Stimulated activated naive CD8-positive, alpha-beta T cell treated with anti-CD3 and anti-CD28 coated beads, Interleukin-15, Interleukin-2, amounts not matched to agents 100 U/mL and 50 U/mL, for 24 hours (primary cell): ENCODE measurements around the gene CCDC27.
"Not testable (repeated sequence)": the region's sequence is repeated elsewhere in the genome, so short reads cannot be mapped to it uniquely, and the experiment has no call there.

Experiments
- ATAC-seq: fragments of 150-1000 bp; cut with Tn5 transposase; one replicate; pipeline ENCODE4 v1.10.0; 2021
- DNase-seq: peaks from one replicate; pipeline ENCODE4 v3.0.0; 2021

The CCDC27 gene

GRCh38 chr1:3796215-3797061 is 44.2 kb downstream of the CCDC27 start, which contains the start of gene LRRC47:
Gene LRRC47, minus strand, starts transcription at chr1:3796498. Its CDS starts 22 bp downstream, at chr1:3796476.
- ATAC-seq, result peak; percentile 100

GRCh38 chr1:3799976-3800685 is 47.9 kb downstream of the CCDC27 start:
- DNase-seq (no peak), ATAC-seq (no peak)

More at GRCh38 chr1:3796215-3797061, 44.2 kb downstream of the CCDC27 start, which contains the start of gene LRRC47:
- peak; percentile 94 for DNase-seq

- DNase-seq, ATAC-seq: not testable (repeated sequence)
Measured at GRCh38 chr1:3800795-3801194, 48.5 kb downstream of the CCDC27 start.

- no peak for ATAC-seq
- no peak for DNase-seq
Measured at GRCh38 chr1:3803905-3804626, 51.8 kb downstream of the CCDC27 start.

GRCh38 chr1:3804627-3804944 is 52.3 kb downstream of the CCDC27 start:
- not testable (repeated sequence) for ATAC-seq, DNase-seq

- no peak for DNase-seq
- no peak for ATAC-seq
Measured at GRCh38 chr1:3805038-3805437, 52.8 kb downstream of the CCDC27 start.

- no peak for DNase-seq
- ATAC-seq, result no peak
Measured at GRCh38 chr1:3807769-3808168, 55.5 kb downstream of the CCDC27 start.

GRCh38 chr1:3809680-3810079 is 57.4 kb downstream of the CCDC27 start:
- ATAC-seq (no peak), DNase-seq (no peak)

- DNase-seq, ATAC-seq: not testable (repeated sequence)
Measured at GRCh38 chr1:3810149-3810761, 58.0 kb downstream of the CCDC27 start.

GRCh38 chr1:3811595-3811911 is 59.3 kb downstream of the CCDC27 start:
- DNase-seq, result no peak

GRCh38 chr1:3814065-3814464 is 61.8 kb downstream of the CCDC27 start:
- DNase-seq (no peak), ATAC-seq (no peak)

More at GRCh38 chr1:3811595-3811911, 59.3 kb downstream of the CCDC27 start:
- no peak for ATAC-seq

- ATAC-seq, result no peak
- no peak for DNase-seq
Measured at GRCh38 chr1:3814771-3815561, 62.7 kb downstream of the CCDC27 start.

GRCh38 chr1:3816331-3817137 is 64.3 kb downstream of the CCDC27 start:
- DNase-seq (no peak), ATAC-seq (no peak)

- DNase-seq, result no peak
- ATAC-seq, result no peak
Measured at GRCh38 chr1:3817138-3817740, 65.0 kb downstream of the CCDC27 start.

- DNase-seq (no peak), ATAC-seq (no peak)
Measured at GRCh38 chr1:3817821-3818597, 65.8 kb downstream of the CCDC27 start.

- ATAC-seq, result no peak
Measured at GRCh38 chr1:3819771-3820200, 67.5 kb downstream of the CCDC27 start.

GRCh38 chr1:3820316-3820715 is 68.1 kb downstream of the CCDC27 start:
- DNase-seq (no peak), ATAC-seq (no peak)

More at GRCh38 chr1:3819771-3820200, 67.5 kb downstream of the CCDC27 start:
- no peak for DNase-seq

GRCh38 chr1:3821004-3821403 is 68.8 kb downstream of the CCDC27 start:
- no peak for ATAC-seq
- DNase-seq, result no peak
